ENCODE measurements around the gene PRDX1. TPM values are rescaled to one million over a fixed set of nuclear protein-coding genes. Genes with fewer than 3 reads are reported as not detected.
"Not testable (repeated sequence)": the region's sequence is repeated elsewhere in the genome, so short reads cannot be mapped to it uniquely, and the experiment has no call there.

Gene PRDX1
- total RNA-seq, 1 donor: 249 TPM

GRCh38 chr1:45490121-45490625 lies 31.5 kb downstream of the PRDX1 start:
- peak overlapping the region; percentile 85 for H3K4me3 ChIP-seq (ENCODE audit: insufficient read depth, low read length)
- no peaks in the 10 kb centered on the region for H3K79me2 ChIP-seq (ENCODE audit: insufficient read depth, low read length)
- H3K9me3 ChIP-seq (ENCODE audit: low read depth, low read length): no peaks in the 10 kb centered on the region
- H3K27me3 ChIP-seq (ENCODE audit: insufficient read depth, low read length): peaks cover 5% of the 10 kb centered on the region
- no peaks in the 10 kb centered on the region for H3K36me3 ChIP-seq (ENCODE audit: insufficient read depth, low read length)
- peak; percentile 50 for DNase-seq (ENCODE audit: insufficient read length, low spot score, missing footprints)
- no peaks in the 10 kb centered on the region for H4K20me1 ChIP-seq (ENCODE audit: insufficient read depth, low read length)
- H3K4me2 ChIP-seq (ENCODE audit: insufficient read depth, low read length): peak overlapping the region; percentile 97
- H3K27ac ChIP-seq (ENCODE audit: low read depth, low read length): no peak overlapping the region
- H3K4me1 ChIP-seq (ENCODE audit: insufficient read depth, low read length): peaks cover 11% of the 10 kb centered on the region
- TF ChIP-seq CTCF (IDR thresholded peaks at IDR 0.05; ENCODE audit: extremely low read depth, low read depth, low read length): no peak
- H2AFZ ChIP-seq (ENCODE audit: low read length): peak overlapping the region; percentile 95

- Histone ChIP-seq H3K4me1 (ENCODE audit: insufficient read depth, low read length) (peaks cover 11% of the 10 kb centered on the region), H3K4me2 (ENCODE audit: insufficient read depth, low read length) (peak overlapping the region; percentile 97)
- H3K79me2 ChIP-seq (ENCODE audit: insufficient read depth, low read length); H3K9me3 ChIP-seq (ENCODE audit: low read depth, low read length); H3K4me3 ChIP-seq (ENCODE audit: insufficient read depth, low read length); H3K27ac ChIP-seq (ENCODE audit: low read depth, low read length); H3K36me3 ChIP-seq (ENCODE audit: insufficient read depth, low read length); H3K27me3 ChIP-seq (ENCODE audit: insufficient read depth, low read length); H4K20me1 ChIP-seq (ENCODE audit: insufficient read depth, low read length); DNase-seq (ENCODE audit: insufficient read length, low spot score, missing footprints); H2AFZ ChIP-seq (ENCODE audit: low read length): not testable (repeated sequence)
Measured at GRCh38 chr1:45489379-45489778, 32.3 kb downstream of the PRDX1 start.

- Histone ChIP-seq H2AFZ (ENCODE audit: low read length) (no peak overlapping the region), H3K4me3 (ENCODE audit: insufficient read depth, low read length) (no peak overlapping the region), H3K4me1 (ENCODE audit: insufficient read depth, low read length) (peaks cover 11% of the 10 kb centered on the region), H4K20me1 (ENCODE audit: insufficient read depth, low read length) (no peaks in the 10 kb centered on the region), H3K79me2 (ENCODE audit: insufficient read depth, low read length) (no peaks in the 10 kb centered on the region), H3K36me3 (ENCODE audit: insufficient read depth, low read length) (no peaks in the 10 kb centered on the region), H3K4me2 (ENCODE audit: insufficient read depth, low read length) (peak overlapping the region; percentile 97), H3K27me3 (ENCODE audit: insufficient read depth, low read length) (peaks cover 5% of the 10 kb centered on the region), H3K9me3 (ENCODE audit: low read depth, low read length) (no peaks in the 10 kb centered on the region), H3K27ac (ENCODE audit: low read depth, low read length) (no peak overlapping the region)
- TF ChIP-seq CTCF (IDR thresholded peaks at IDR 0.05; ENCODE audit: extremely low read depth, low read depth, low read length): no peak
- peak; percentile 35 for DNase-seq (ENCODE audit: insufficient read length, low spot score, missing footprints)
Measured at GRCh38 chr1:45488666-45489377, 32.9 kb downstream of the PRDX1 start.

GRCh38 chr1:45485949-45486348 lies 35.7 kb downstream of the PRDX1 start:
- H3K4me1 ChIP-seq (ENCODE audit: insufficient read depth, low read length): peaks cover 7% of the 10 kb centered on the region
- no peak for DNase-seq (ENCODE audit: insufficient read length, low spot score, missing footprints)
- no peak overlapping the region for H2AFZ ChIP-seq (ENCODE audit: low read length)
- H3K4me2 ChIP-seq (ENCODE audit: insufficient read depth, low read length): no peak overlapping the region
- no peak for TF ChIP-seq CTCF (IDR thresholded peaks at IDR 0.05; ENCODE audit: extremely low read depth, low read depth, low read length)
- H3K27ac ChIP-seq (ENCODE audit: low read depth, low read length): no peak overlapping the region
- H3K79me2 ChIP-seq (ENCODE audit: insufficient read depth, low read length): no peaks in the 10 kb centered on the region
- H3K4me3 ChIP-seq (ENCODE audit: insufficient read depth, low read length): no peak overlapping the region
- H3K36me3 ChIP-seq (ENCODE audit: insufficient read depth, low read length): no peaks in the 10 kb centered on the region
- peaks cover 5% of the 10 kb centered on the region for H3K27me3 ChIP-seq (ENCODE audit: insufficient read depth, low read length)
- H3K9me3 ChIP-seq (ENCODE audit: low read depth, low read length): no peaks in the 10 kb centered on the region
- H4K20me1 ChIP-seq (ENCODE audit: insufficient read depth, low read length): no peaks in the 10 kb centered on the region
